Epithelial cell of prostate (primary cell): ENCODE data around the gene PLEKHH3.
"Not testable (repeated sequence)": the region's sequence is repeated elsewhere in the genome, so short reads cannot be mapped to it uniquely, and the experiment has no call there.

ENCODE experiments used
- DNase-seq: peaks from one replicate; pipeline ENCODE4 v3.0.0-alpha.2; 2011; ENCODE audit warnings: low read depth, low spot score
- H3K27ac ChIP-seq: fragments of 450-650 bp; 2 replicates; pipeline ENCODE4 v1.5.1; 2017; ENCODE audit warnings: mild to moderate bottlenecking

The PLEKHH3 gene

DNA sequence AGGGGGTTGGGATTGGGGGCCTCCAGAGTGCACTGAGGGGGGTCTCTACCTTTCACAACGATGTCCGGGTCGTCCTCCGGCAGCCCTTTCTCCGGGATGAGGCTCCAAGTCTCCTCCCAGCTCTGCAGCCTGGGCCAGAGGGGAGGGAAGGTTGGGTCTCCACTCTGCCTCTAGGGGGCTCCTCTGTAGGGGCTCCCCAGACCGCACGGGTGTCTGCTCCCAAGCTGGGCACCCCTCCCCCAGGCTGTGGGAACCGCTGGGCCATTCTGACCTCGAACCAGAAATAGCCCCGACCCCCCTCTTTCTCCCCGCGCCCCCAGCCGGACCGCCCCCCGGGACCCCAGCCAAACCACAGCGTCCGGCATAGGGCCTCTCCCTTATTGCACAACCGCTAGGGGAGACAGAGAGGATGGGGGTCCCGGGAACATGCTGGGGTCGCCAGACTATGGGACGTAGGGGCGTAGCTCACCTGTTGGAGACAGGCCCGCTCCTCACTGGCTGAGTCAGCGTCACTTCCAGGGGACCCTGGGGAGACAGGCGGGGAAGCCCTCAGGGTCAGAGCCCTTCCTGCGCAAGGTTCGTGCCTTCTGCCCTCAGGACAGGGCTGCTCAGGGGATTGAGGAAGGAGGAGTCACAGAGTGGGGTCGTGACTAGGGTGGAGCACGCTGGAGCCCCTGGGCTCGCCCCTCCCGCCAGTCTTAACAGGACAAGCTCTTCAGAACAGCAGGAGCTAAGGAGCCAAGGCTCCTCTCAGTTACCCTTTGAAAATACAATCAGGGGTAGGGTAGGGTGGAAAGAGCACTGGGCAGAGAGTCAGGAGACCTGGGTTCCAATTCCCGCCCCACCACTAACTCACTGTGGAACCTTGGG is 2.7 kb downstream of the PLEKHH3 start:
- peak overlapping the region; percentile 94 for H3K27ac ChIP-seq
- no peak for DNase-seq

DNA sequence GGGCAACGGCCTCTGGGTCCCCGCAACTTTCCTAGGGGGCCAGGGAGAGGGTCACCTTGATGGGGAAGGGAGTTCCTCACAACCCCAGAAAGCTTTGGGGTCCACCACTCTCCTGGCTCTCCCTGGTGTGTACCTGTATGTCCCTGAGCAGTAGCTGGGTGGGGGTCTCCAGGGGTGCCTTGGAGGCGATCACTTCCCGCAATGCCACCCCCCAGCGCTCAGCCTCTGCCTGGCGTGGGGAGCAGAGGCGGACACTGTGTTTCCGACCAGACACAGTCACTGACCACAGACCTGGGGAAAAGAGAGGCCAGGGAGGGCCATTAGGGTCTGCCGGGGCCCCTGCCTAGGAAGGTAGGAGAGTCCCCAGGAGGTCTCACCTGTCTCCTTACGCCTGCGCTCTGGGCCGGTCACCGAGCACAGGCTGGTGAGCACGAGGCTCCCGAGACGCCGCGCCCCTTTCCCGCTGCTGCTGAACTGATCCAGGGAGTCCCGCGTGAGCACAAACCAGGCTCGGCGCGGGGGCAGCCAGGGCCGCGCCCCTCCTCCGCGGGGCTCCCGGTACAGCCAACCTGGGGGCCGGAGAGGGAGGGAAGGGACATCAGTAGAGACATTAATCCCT is 3.4 kb downstream of the PLEKHH3 start:
- no peak overlapping the region for H3K27ac ChIP-seq
- DNase-seq = no peak

DNA sequence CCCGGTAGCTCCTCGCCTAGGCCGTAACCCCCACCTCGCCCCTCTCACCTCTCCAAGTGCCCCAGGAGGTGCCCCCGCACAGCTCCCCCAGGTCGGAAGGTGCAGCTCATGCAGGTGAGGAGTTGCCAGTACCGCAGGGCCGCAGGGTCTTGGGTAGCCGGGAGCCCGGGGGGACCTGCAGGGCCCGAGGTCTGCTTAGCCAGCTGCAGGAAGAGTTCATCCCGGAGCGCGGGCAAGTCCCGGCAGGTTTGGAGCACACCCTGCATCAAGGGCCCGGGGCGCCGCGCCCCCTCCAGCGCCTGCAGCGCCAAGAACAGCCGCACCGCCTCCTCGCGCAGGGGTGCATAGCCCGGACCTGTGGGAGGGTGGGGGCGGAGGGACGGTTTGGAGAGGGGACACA is 4.8 kb downstream of the PLEKHH3 start:
- H3K27ac ChIP-seq = peak overlapping the region; percentile 16
- no peak for DNase-seq

DNA sequence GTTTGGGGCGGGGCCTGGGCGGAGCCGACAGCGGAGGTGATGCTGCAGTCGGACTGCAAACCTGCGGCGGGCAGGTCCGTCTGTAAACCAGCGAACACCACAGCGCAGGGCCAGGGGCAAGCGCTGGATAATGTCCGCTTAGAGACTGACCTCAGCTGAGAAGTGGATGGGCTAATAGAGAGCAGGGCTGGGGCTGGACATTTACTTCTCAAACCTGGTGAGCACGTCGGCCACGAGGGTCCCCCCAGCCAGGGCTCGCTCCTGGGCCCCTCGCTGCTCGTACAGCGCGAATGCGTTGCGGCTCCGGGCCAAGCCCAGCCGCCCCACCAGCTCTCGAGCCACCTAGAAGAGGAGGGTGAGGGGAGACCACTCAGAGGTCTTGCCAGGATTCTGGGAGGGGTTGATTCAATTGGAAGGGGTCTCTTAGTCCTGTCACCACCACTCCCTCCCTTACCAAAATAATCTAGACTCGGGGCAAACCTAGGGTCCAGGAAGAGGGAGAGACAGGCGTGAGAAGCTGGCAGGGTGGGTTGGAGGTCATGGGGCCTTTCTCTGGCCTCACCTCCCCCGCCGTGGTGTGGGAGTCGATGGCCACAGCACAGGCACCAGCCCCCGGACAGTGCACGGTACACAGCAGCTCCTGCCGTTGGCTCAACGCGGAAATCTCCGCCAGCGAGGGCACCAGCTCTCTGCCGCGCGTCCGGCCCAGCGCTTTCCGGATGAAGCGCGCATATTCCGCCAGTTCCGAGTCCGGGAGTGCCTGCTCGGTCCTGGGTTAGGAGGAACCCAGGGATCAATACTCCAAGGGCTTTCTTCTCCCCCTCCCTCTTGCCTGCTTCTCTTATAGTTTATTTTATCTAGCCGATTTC is 5.8 kb downstream of the PLEKHH3 start:
- DNase-seq = no peak
- H3K27ac ChIP-seq = no peak overlapping the region

DNA sequence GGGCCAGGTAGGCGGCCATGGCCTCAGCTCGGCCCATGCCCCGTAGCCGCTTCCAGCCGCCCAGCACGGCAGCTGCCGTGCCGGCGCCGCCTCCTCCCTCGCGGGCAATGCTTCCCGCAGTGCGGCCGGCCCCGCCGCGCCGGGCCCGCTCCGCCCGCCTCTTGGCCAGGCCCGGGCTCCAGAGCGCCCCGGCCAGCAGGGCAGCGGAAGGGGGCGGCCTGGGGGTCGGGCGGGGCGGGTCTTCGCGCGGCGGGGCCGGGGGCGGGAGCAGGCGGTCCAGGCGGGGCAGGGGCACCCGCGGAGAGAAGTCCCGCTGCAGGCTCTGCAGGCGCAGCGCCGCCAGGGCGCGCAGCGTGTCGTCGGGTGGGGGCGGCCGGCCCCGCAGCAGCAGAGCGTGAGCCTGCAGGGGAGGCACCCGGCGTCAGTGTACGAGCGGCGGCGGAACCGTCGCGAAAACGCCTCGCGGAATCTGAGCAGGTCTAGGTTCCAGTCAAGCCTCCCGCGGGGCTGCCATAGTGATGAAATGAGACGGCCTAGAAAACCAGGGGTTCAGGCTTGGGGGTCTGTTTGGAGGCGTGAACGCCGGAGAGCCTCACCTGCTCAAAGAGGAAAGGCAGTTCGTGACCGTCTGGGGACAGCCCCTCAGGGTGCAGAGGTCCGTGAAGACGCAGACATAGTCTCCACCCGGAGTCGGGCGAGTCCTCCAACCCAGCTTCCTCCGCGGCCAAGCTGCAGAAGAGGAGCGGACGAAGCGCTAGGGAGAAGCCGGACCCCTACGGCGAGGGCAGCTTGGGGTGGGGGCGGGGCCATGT is 6.6 kb downstream of the PLEKHH3 start:
- DNase-seq = no peak
- no peak overlapping the region for H3K27ac ChIP-seq

DNA sequence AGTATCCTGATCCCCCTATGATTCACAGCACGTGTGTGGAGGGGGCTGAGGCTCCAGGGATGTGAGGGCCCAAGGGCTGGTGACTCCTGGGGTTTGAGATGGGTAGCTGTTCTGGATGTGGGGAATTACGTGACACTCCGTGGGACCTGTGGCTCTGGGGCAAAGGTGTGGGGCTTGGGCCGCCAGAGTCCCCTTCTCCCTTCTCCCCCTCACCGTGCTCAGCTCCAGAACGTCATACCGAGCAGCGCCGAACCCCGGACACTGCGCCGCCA is 7.2 kb downstream of the PLEKHH3 start:
- no peak overlapping the region for H3K27ac ChIP-seq
- DNase-seq = no peak

DNA sequence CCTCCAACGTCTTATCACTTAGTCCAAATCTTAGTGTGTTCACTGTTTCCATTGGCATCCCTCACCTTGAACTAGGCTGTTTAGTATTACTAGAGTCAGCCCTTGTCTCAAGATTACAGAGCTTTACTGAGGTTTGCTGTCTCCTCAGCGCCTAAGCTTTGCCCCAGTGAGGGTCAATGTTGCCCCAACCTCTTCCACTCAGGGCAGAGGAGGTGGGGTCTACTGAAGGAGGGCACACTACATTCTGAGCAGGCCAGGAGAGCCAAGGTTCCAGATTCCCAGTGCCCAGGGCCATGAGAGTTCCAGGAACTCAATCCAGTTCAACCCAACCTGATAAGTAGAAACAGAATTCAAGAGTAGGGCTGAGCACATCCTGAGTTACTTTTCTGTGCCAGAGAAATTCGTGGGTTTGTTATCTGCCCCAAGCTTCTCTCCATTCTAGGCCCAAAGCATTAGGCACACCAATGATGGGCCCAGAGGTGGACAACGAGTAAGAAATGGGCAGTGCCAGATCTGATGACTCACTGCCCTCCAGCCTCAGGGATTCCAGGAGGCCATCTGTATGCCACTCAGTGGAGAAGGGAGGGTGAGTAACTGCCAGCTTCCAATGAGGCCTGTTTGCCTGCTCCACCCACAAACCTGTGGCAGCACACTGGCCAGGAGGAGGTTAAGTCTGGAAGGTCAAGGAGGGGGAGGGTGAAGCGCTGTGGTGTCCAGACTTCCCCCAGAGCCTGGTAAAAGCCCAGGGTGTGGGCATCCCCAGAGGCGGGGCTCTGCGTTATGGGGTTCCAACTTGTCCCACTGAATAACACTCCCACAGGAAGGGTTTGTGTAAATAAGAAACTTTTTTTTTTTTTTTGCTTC is 9.5 kb downstream of the PLEKHH3 start:
- peak overlapping the region; percentile 65 for H3K27ac ChIP-seq

DNA sequence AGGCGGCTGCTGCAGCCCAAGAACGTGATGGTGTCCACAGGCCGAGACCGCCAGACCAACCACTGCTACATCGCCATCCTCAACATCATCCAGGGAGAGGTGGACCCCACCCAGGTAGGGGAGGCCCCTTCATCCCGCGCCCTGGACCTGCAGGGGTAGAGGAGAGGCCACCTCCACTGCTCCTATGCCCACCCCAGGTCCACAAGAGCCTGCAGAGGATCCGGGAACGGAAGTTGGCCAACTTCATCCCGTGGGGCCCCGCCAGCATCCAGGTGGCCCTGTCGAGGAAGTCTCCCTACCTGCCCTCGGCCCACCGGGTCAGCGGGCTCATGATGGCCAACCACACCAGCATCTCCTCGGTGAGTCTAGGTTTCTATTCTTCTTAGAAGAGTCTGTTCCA is 10.7 kb downstream of the PLEKHH3 start:
- H3K27ac ChIP-seq, DNase-seq: not testable (repeated sequence)

More for the DNA sequence above, 9.5 kb downstream of the PLEKHH3 start:
- peak; percentile 78 for DNase-seq

DNA sequence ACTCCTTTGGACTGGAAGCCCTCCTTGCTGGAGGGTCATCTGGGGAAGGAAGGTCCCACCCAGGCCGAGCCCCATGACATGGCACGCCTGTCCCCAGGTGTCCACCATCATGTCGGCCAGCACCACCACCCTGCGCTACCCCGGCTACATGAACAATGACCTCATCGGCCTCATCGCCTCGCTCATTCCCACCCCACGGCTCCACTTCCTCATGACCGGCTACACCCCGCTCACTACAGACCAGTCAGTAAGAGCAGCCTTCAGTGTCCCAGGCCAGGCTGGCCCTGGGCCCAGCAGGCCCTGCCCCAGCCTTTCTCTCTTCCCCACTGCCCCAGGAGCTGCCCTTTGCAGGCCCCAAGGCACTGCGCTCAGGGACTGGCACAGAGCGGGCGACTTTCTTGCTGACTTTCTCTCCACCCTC is 11.2 kb downstream of the PLEKHH3 start:
- DNase-seq = no peak
- H3K27ac ChIP-seq = no peak overlapping the region

DNA sequence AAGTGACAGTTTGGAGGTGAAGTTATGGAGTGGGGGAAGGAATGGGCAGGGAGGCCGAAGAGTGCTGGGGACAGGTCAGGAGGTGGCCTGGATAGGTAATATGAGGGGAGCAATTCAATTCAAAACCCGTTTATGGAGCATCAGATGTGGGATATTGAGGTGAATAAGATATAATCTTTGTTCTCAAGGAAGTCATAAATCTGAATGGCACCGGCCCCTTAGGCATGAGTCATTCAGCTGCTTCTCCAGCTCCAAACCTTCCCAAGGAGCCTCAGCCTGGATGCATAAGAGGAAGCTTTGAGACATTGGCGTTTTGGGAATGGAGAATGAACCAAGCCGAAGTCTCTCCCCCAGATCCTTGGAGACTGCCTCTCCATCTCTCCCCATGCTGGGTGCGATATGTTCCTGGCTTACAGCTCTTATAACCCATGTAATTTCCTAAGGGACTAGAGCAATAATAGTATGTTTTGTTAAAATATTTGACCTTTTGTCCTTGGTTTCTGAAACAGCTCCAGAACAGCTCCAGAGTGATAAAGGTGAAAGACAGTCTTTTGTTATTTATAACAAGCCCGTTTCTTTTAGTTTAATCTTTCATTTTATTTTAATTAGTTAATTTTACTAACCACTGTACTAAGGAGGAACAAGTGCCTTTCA is 16.0 kb downstream of the PLEKHH3 start:
- H3K27ac ChIP-seq = peak overlapping the region; percentile 34

DNA sequence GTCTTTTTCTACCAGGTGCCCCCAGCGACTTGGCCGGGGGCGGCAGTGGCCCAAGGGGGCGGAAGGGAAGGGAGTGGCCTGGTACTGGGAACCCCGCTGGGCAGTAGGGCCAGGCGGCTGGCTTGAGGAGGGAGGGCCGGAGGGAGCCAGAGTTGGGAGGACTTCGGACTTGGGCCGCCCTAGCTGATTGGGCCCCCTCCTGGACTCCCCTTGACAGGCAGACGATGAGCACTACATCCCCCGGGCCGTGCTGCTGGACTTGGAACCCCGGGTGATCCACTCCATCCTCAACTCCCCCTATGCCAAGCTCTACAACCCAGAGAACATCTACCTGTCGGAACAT is 16.9 kb downstream of the PLEKHH3 start:
- H3K27ac ChIP-seq = peak overlapping the region; percentile 49

More for the DNA sequence above, 16.0 kb downstream of the PLEKHH3 start:
- no peak for DNase-seq

DNA sequence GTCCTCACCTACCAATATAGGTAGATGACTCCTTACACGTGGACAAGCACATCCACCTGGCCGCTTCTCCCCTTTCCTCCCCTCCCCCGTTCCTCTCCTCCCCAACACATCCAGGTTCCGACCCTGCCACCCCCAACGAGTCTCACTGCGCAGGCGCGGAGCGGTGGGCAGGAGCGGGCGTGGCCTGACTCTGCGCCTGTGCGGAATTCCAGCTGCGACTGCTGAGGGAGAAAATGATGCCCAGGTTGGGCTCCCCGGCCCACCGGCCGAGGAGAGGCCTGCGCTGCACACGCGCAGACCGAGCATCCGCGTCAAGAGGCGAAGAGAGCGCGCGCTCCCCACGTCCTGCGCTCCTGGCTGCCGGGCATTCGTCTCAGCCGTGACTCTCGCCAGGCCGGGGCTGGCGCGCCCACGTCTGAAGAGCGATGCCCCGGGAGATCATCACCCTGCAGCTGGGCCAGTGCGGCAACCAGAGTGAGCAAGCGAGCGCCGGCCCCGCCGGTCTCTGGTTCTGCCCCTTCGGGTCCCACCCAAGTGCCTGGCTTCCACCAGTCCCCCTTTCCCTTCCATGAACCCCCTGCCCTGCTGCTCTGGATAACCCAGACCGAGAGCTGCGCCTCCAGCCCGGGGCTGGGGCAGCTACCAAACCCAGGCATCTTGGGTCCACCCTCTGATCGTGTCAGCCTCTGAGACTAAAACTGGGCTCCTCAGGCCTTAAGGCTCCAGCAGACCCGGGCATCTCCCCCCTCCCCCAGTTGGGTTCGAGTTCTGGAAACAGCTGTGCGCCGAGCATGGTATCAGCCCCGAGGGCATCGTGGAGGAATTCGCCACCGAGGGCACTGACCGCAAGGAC is 17.5 kb downstream of the PLEKHH3 start, which contains the start of gene TUBG2:
Gene TUBG2 (plus strand): TSS at position 206 of the 853 bp plus-strand sequence. CDS start 220 bp downstream, at position 426.
- DNase-seq = no peak
- H3K27ac ChIP-seq = peak within 1 kb of the TSS; percentile 49

More for the DNA sequence above, 16.9 kb downstream of the PLEKHH3 start:
- DNase-seq = not testable (repeated sequence)

DNA sequence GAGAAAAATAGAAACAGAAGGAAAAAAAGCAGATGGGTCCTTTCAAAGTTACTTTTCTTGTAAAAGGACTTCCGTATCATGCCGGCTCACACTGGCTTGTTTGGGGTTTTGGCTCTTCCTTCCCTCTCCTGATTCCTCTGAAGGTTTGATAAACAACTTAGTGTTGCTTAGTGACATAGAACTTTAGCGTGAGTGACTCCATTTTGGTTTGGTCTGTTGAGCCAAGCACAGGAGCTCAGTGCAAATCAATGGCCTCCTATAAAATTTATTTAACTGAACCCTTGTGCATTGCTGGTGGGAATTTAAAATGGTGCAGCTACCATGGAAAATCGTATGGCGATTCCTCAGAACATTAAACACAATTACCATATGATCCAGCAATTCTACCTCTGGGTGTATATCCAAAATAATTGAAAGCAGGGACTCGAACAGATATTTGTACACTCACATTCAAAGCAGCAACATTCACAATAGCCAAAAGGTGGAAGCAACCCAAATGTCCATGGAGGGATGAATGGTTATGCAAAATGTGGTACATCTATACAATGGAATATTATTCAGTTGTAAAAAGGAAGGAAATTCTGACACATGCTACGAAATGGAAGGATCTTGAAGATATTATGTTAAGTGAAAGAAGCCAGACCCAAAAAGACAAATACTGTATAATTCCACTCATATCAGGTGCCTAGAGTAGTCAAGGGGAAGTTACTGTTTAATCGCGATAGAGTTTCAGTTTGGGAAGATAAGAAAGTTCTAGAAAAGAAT is 18.8 kb downstream of the PLEKHH3 start:
- H3K27ac ChIP-seq = no peak overlapping the region
- no peak for DNase-seq

DNA sequence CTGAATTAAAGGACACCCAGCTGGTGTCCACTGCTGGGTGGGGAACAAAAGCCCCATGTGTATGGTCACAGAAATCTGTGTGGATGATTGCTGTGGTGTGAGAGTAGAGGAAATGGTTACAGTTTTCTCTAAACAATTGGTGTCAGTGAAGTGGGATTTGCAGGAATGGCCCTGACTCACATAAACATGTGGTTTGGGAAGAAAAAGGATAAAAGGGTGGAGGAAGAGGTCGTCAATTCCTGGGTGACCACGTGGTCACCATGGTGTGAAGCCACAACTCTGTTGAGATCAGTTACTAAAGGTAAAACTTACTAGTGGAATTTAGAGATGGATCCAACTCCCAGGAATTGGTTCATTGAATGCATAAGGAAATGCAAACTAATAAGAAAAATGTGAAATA is 21.3 kb downstream of the PLEKHH3 start:
- peak overlapping the region; percentile 53 for H3K27ac ChIP-seq
- DNase-seq = no peak

DNA sequence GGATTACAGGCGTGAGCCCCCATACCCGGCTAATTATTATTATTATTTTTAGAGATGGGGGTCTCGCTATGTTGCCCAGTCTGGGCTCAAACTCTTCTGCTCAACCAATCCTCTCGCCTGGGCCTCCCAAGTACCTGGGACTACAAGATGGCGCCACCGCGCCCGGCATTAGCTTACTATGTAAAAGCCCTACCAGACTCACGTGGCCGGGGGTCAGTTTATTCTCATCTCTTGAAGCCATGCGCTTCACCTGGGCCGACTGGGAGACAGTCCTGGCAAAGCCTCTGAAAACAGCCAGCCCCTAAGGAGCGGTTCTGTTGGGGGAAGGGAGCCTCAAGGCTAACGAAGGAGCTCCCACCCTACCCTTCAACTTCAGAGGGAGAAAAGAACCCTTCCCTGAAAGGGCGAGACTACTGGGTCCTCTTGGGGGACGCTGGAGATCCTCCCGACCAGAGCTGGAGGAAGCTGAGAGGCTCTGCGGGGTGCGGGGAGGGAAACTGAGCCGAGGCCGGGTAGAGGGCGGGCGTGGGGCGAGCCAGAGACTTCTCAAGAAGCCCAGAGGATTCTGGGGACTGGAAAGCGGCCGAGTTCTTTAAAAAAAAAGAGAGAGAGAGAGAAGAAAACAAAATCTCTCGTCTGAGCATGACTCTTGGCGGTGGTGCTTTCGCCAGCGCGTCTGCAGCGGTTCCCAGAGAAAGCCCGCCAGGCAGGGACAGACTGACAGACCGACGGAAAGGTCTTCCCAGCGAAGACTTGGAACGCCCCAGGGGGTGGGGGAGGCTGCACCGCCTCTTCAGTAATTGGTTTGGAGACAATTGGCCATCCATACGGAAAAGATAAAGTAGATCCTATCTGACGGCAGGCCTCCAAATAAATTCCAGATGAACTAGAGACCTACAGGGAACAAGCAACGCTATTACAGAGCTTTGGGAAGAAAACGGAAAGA is 23.3 kb downstream of the PLEKHH3 start:
- no peak for DNase-seq
- no peak overlapping the region for H3K27ac ChIP-seq

DNA sequence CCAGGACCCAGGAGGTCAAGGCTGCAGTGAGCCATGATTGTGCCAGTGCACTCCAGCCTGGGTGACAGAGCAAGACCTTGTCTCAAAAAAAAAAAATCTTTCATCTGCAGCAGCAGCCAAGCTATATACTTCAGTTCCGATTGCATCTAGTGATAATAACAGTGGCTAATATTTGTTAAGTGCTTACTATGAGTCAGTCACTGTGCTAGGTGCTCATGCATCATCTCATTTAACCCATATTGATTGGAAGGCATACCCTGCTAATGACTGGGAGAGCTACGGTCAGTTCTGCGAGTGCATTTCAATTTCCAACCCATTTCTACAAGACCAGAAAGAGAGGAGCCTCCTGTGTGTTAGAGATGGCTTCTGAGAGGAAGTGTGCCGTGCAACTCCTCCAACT is 25.4 kb downstream of the PLEKHH3 start:
- DNase-seq = no peak
- no peak overlapping the region for H3K27ac ChIP-seq
